Motor neuron (in vitro differentiated cells): ENCODE data around the gene RASSF9. TPM values are rescaled to one million over a fixed set of nuclear protein-coding genes. Genes with fewer than 3 reads are reported as not detected.

Experiments used
- ATAC-seq, 8 experiments: fragments of 200-7000 bp; cut with Tn5 transposase; replicated peaks in 6 of 8; 2 replicates each; pipeline ENCODE4 v1.8.0; 2021; ENCODE audit warnings: mild to moderate bottlenecking in 8 of 8, moderate library complexity in 8 of 8
- H3K27ac ChIP-seq, 2 donors: fragments of 250-450 bp; sonication (Bioruptor Pico); 2 replicates each; pipeline ENCODE4 v1.9.0; 2021; ENCODE audit warnings: antibody characterized with exemption in 2 of 2, mild to moderate bottlenecking in 2 of 2, moderate library complexity in 1 of 2
- H3K4me1 ChIP-seq, 2 donors: fragments of 250-450 bp; sonication (Bioruptor Pico); replicated peaks in 1 of 2; 2 replicates each; pipeline ENCODE4 v1.6.1; 2021; ENCODE audit warnings: antibody characterized with exemption in 2 of 2, mild to moderate bottlenecking in 2 of 2, moderate library complexity in 1 of 2
- H3K4me3 ChIP-seq, 5 donors: fragments of 250-450 bp; sonication (Bioruptor Pico); 2 replicates each; pipeline ENCODE4 v1.9.0; 2021; ENCODE audit warnings: antibody characterized with exemption in 5 of 5, mild to moderate bottlenecking in 5 of 5, moderate library complexity in 4 of 5
- WGBS, 10 experiments: fragments of 450-650 bp; shearing (Covaris generic); methylation state at CpG; one replicate each; pipeline ENCODE4 v1.0.0; 2022; 5-methylcytosine and 5-hydroxymethylcytosine counted together
- in situ Hi-C, 9 experiments: fragments of 400-800 bp; cut with MboI; loops; one replicate each; pipeline ENCODE4 v1.15.0; 2021; ENCODE audit warnings: low sequenced_read_pairs in 9 of 9, low pct_unique_long_range_greater_than_20kb in 2 of 9; ENCODE audit not compliant: unreplicated experiment in 9 of 9
- total RNA-seq, 8 experiments: library from RNA; unstranded; fragments of 300-600 nt; gene quantifications; 2 replicates each; pipeline versions ENCODE4 v1.2.3 to v1.2.4, GENCODE V29; 2022

The RASSF9 gene
- 1 to 10 TPM in 2 of 8 experiments, under 1 TPM in 6; 0.04 to 6.0 (median 0.20) TPM for total RNA-seq

GRCh38 chr12:85836197-85837090 is at the start of gene RASSF9:
Gene RASSF9 (minus strand): TSS chr12:85836409. CDS start chr12:85836201, 208 bp downstream.
- Histone ChIP-seq H3K27ac (no peak within 1 kb of the TSS), H3K4me1 (no peaks in the 10 kb centered on the region), H3K4me3 (no peak within 1 kb of the TSS)
- in situ Hi-C loops = no loop called here
- 17 to 80% (median 64%) methylated on average over 1 to 8 of the region's 15 CpGs for WGBS, 10 experiments
- ATAC-seq = peak in 4 of 8 experiments; percentile 36 to 90 (median 70)

DNA sequence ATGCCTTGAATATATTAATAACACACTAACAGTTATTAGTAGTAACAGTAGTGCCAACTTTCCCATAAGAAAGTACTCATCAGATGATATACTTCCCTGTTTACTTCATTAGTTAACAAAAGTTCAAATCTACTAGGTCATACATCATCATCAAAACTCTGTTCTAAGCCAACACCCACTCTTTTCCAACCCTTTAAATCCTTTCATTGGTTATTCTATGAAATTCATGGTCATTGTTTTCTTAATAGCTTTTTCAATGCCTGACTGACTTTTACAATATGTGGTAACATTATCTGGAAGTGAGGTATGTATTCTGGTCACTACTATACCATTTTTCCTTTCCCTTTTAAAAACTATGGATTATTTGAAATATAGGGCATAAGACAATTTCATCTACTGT is 47.6 kb upstream of the RASSF9 start:
- Histone ChIP-seq H3K27ac (no peak overlapping the region), H3K4me1 (no peaks in the 10 kb centered on the region), H3K4me3 (no peak overlapping the region)
- in situ Hi-C loops = no loop called here
- no peak for ATAC-seq

- Histone ChIP-seq H3K27ac (no peak overlapping the region), H3K4me3 (no peak overlapping the region), H3K4me1 (peaks cover 3 to 4% of the 10 kb centered on the region in 2 donors)
- no peak for ATAC-seq
- in situ Hi-C loops = no loop called here
- 0 to 100% (median 60%) methylated on average over 1 to 3 of the region's 3 CpGs; no CpG with 5 or more reads in 1 of the 10 experiments for WGBS, 10 experiments
These were observed 41.2 kb upstream of the RASSF9 start for GRCh38 chr12:85877459-85877858.

- Histone ChIP-seq H3K4me1 (peaks cover 3 to 4% of the 10 kb centered on the region in 2 donors), H3K27ac (no peak within 1 kb of the TSS), H3K4me3 (no peak within 1 kb of the TSS)
- in situ Hi-C loops = loop anchor here in 7 of 9 experiments (25.0 kb wide), 2 partner anchors 287 to 387 kb away; no protein-coding TSS in a partner anchor
- WGBS, 10 experiments = 0% methylated on average over 1 to 2 of the region's 3 CpGs; no CpG with 5 or more reads in 6 of the 10 experiments
- peak in 5 of 8 experiments; percentile 60 to 81 (median 69) for ATAC-seq
These were observed 37.8 kb upstream of the RASSF9 start, which contains the start of gene NTS for GRCh38 chr12:85874031-85874461. Gene NTS (plus strand): TSS chr12:85874295. CDS start chr12:85874404, 109 bp downstream.

DNA sequence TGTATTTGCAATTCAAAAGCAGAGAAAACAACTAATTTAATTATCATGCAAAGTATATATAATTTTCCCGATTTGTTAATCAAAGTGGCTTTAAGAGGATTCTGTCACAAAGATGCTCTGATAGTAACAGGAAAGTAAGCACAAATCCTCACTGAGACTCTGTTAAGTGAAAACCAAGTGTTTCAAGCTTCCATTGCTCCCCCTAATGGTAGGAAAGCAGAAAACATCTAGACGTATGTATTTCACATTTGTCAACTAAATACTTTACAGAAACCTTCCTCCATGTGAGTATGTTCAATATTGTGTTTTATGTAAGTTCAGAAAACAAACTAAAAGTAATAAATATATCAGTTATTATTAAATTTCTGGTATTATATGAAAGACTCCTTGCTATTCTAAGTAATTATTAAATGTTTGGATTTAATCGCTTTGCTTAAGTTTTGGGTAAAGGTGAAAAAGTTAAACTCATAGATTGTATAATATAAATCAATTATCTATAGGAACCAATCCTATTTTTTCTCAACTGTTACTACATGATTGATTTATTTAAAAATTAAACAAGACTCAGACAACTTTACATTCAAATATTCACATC is 36.4 kb upstream of the RASSF9 start:
- Histone ChIP-seq H3K4me3 (no peak overlapping the region), H3K27ac (no peak overlapping the region), H3K4me1 (peaks cover 3 to 4% of the 10 kb centered on the region in 2 donors)
- peak in 3 of 8 experiments; percentile 37 to 63 (median 45) for ATAC-seq
- in situ Hi-C loops = loop anchor here in 7 of 9 experiments (25.0 kb wide), 2 partner anchors 285 to 385 kb away; no protein-coding TSS in a partner anchor
- WGBS, 10 experiments = 0 to 33% (median 33%) methylated on average over 1 to 3 of the region's 3 CpGs; no CpG with 5 or more reads in 1 of the 10 experiments

- peak in 5 of 8 experiments; percentile 27 to 90 (median 79) for ATAC-seq
- no peak overlapping the region for H3K4me3 ChIP-seq
- WGBS, 10 experiments = 0 to 70% (median 45%) methylated on average over 2 to 5 of the region's 5 CpGs
- H3K4me1 ChIP-seq = no peaks in the 10 kb centered on the region
- no peak overlapping the region for H3K27ac ChIP-seq
- in situ Hi-C loops = loop anchor here in 7 of 9 experiments (5.0 to 25.0 kb wide), 5 partner anchors 142 to 380 kb away; no protein-coding TSS in a partner anchor
These were observed 31.0 kb upstream of the RASSF9 start for GRCh38 chr12:85866986-85867776.

GRCh38 chr12:85865890-85866289 is 29.7 kb upstream of the RASSF9 start:
- no peak overlapping the region for H3K27ac ChIP-seq
- ATAC-seq = no peak
- WGBS, 10 experiments = 40 to 85% (median 60%) methylated on average over 1 to 2 of the region's 6 CpGs; no CpG with 5 or more reads in 7 of the 10 experiments
- H3K4me3 ChIP-seq = no peak overlapping the region
- H3K4me1 ChIP-seq = no peaks in the 10 kb centered on the region
- in situ Hi-C loops = loop anchor here in 7 of 9 experiments (5.0 to 25.0 kb wide), 5 partner anchors 141 to 379 kb away; no protein-coding TSS in a partner anchor

DNA sequence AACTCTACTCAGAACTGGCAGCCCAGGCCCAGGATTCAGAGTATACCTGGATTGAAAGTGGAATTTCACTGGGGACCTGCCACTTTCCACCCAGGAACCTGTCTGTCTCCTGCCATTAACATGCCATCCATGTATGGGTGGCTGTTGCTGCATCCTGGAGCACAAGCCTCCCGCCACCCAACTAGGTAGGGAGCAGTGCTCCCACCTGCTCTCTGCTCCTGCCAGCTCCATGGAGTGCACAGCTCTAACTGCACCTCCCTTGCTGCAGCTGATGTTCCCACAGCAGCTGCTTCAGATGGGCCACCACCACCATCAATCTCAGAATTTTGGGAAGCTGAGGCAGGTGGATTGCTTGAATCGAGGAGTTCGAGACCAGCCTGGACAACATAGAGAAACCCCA is 20.8 kb upstream of the RASSF9 start:
- Histone ChIP-seq H3K27ac (no peak overlapping the region), H3K4me3 (no peak overlapping the region), H3K4me1 (no peaks in the 10 kb centered on the region)
- ATAC-seq = no peak
- in situ Hi-C loops = loop anchor here in 7 of 9 experiments (25.0 kb wide), 2 partner anchors 270 to 370 kb away; no protein-coding TSS in a partner anchor
- 0 to 82% (median 20%) methylated on average over 1 to 2 of the region's 3 CpGs; no CpG with 5 or more reads in 7 of the 10 experiments for WGBS, 10 experiments

DNA sequence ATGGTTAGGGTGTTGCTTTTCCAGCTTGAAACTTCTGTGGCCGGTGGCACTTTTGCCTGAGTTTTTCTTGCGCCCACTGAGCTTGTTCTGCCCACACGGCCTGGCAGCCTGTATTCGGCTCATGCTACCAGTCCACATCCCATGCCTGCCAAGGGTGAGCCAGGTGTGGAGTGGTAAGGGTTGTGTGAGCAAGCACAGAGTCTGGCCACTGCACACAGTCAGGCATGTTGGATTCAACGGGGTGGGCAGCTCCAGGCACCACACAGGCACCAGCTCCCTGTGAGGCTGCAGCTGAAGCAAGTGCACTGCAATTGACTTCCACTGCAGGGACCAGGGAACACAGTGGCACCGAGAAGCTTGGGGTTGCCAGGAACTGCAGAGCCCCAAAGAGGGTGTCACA is 19.1 kb upstream of the RASSF9 start:
- no peak overlapping the region for H3K27ac ChIP-seq
- no peak for ATAC-seq
- in situ Hi-C loops = loop anchor here in 7 of 9 experiments (25.0 kb wide), 2 partner anchors 268 to 368 kb away; no protein-coding TSS in a partner anchor
- 62 to 100% (median 89%) methylated on average over 1 to 4 of the region's 6 CpGs; no CpG with 5 or more reads in 4 of the 10 experiments for WGBS, 10 experiments
- no peaks in the 10 kb centered on the region for H3K4me1 ChIP-seq
- no peak overlapping the region for H3K4me3 ChIP-seq

DNA sequence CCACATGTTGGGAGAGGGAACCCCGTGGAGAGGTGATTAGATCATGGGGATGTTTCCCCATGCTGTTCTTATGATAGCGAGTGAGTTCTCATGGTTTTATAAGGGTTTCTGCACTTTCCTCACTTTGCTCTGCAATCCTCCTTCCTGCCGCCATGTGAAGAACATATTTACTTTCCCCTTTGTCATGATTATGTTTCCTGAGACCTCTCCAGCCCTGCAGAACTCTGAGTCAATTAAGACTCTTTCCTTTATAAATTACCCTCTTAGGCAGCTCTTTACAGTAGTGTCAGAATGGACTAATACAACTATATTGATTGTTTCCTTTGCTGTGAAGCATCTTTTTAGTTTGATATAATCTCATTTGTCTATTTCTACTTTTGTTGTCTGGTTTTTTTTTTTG is 13.1 kb upstream of the RASSF9 start:
- Histone ChIP-seq H3K4me3 (no peak overlapping the region), H3K4me1 (peaks cover 0 to 3% of the 10 kb centered on the region in 2 donors), H3K27ac (no peak overlapping the region)
- in situ Hi-C loops = no loop called here
- 13 to 100% (median 52%) methylated on average over 1 to 3 of the region's 3 CpGs for WGBS, 10 experiments
- peak in 5 of 8 experiments; percentile 60 to 72 (median 64) for ATAC-seq

DNA sequence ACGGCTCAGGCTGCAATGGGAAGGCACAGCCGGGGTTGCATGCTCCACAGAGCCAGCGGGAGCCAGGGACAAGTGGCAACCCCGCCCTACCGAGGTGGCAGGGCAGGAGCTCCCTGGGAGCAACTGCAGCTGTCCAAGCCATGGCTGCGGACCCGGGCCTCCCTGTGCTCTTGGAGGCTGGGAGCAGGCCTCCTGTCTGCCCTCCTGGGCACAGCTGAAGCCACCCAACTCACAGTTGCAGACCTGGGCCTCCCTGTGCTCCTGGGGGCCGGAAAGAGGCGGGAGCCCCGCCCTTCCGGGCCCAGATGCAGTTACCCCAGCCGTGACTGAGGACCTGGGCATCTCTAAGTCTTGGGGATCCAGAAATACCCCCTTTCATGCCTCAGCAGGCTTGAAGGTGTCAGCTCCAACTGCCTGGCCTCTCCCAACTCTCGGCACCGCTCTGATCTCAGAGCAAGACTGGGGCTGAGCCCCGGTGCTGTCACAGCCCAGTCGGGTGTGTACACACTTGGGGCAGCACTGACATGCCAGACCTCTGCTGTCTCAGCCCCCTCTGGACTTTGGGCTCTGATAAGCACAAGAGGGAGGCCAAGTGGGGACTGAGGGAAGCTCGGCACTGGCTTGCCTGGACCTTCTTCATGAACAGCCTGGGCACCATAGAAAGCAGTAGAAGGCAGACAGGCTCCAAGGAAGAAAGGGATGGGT is 7.5 kb upstream of the RASSF9 start:
- 66 to 90% (median 80%) methylated on average over 1 to 12 of the region's 17 CpGs; no CpG with 5 or more reads in 4 of the 10 experiments for WGBS, 10 experiments
- no peak for ATAC-seq

More for the DNA sequence above, 7.5 kb upstream of the RASSF9 start:
- Histone ChIP-seq H3K4me3 (no peak overlapping the region), H3K27ac (no peak overlapping the region), H3K4me1 (no peaks in the 10 kb centered on the region)
- in situ Hi-C loops = no loop called here
